ENCODE measurements around the gene FAM50B.

Gene FAM50B

GRCh38 chr6:3819161-3820110, 29.7 kb upstream of the FAM50B start:
- DNase-seq (ENCODE audit: low read depth, low spot score), result no peak
- no peak overlapping the region for H3K27ac ChIP-seq

GRCh38 chr6:3820563-3820962, 28.6 kb upstream of the FAM50B start:
- DNase-seq (ENCODE audit: low read depth, low spot score), result no peak
- no peak overlapping the region for H3K27ac ChIP-seq

- DNase-seq (ENCODE audit: low read depth, low spot score), result no peak
- H3K27ac ChIP-seq, result peak overlapping the region; percentile 47
Observed at GRCh38 chr6:3822747-3823445, 26.3 kb upstream of the FAM50B start.

DNA sequence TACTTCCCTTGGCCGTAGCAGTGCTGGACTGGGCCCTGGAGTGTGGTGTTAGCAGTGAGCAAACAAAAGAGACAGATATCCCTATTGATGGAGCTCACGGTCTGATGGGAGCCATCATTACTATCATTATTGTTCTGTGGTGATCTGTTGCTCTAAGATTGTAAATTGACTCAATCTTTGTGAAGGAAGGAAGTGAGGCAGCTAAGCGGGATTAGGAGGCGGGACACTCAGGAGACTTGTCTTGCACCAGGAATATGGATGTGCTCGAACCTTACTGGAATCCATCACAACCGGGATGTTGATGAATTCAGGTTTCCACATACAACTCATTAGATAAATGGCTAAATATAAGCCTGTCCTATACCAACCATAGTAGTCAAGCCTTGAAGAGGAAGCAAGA, 25.5 kb upstream of the FAM50B start:
- H3K27ac ChIP-seq, result peak overlapping the region; percentile 47
- no peak for DNase-seq (ENCODE audit: low read depth, low spot score)

- DNase-seq (ENCODE audit: low read depth, low spot score), result no peak
- peak overlapping the region; percentile 98 for H3K27ac ChIP-seq
Observed at GRCh38 chr6:3825331-3825831, 23.8 kb upstream of the FAM50B start.

GRCh38 chr6:3825851-3826581, 23.2 kb upstream of the FAM50B start:
- DNase-seq (ENCODE audit: low read depth, low spot score), result peak; percentile 89
- H3K27ac ChIP-seq, result peak overlapping the region; percentile 98

DNA sequence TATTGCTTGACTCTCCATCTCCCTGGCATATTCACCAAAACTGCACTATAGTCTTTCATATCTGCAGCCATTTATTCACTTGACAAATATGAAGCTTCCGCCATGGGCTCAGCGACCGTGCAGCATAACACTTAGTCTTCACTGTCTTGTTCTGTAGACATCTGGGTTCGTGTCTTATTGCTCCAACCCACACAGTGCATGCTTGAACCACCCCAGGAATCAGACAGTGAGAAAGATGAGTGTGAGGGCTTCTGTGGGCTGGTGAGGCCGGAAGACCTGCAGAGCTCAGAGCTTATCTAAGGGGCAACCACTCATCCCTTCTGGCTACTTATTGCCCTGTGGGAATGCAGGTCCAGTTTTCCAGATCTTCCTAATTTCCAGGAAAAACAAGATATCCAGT, 19.9 kb upstream of the FAM50B start:
- H3K27ac ChIP-seq, result no peak overlapping the region
- DNase-seq (ENCODE audit: low read depth, low spot score), result no peak

- no peak for DNase-seq (ENCODE audit: low read depth, low spot score)
- no peak overlapping the region for H3K27ac ChIP-seq
Observed at GRCh38 chr6:3830806-3831205, 18.4 kb upstream of the FAM50B start.

- H3K27ac ChIP-seq, result no peak overlapping the region
- no peak for DNase-seq (ENCODE audit: low read depth, low spot score)
Observed at GRCh38 chr6:3831761-3832530, 17.2 kb upstream of the FAM50B start.

DNA sequence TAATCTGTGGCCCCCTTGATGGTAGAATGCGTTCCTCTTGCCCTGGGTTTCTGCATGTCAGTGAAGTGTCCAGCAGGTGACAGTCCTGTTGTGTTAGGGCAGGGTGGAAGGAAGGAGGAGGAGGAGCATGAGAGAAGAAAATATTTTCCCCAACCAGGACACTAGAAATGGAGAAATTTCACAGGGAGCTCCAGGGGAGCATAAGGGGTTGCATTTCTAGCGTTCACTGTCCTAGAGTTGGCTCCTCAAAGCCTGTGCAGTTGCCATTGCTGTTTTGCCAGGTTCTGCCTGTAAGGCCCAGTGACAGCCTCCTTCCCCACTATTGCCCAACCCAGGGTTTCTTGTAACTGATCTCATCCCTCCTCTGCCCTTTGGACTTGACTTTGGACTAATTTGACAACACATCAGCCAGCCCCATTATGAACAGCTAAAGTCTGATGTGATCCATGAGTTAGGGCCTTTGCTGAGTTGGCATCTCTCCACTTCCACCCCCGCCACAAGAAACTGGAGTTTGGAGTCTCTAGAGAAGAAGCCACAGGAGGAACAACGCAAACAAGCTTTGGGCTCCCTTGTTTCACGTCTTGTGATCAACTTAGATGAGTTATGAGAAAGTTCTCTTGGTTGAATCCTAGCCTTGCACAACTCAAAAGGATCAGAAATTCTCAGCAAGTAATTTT, 14.0 kb upstream of the FAM50B start:
- no peak for DNase-seq (ENCODE audit: low read depth, low spot score)
- H3K27ac ChIP-seq, result no peak overlapping the region

DNA sequence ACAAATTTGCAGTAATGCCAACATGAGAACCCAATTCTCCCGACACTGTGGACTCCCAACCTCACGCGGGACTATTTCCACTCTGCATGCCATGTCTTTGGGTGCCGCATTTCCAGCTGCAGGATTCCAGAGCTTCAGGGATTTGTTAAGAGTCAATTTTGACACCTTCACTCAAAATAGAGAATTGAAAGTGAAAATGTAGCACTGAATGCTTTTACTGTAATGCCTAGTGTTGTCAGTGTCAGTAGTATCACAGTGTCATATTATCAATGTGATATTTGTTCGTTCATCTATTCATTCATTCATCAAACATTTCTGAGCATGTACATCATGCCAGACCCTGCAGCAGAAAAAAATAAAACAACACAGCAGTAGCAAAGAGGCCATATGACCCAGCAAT, 13.4 kb upstream of the FAM50B start:
- DNase-seq (ENCODE audit: low read depth, low spot score), result no peak
- no peak overlapping the region for H3K27ac ChIP-seq

- no peak for DNase-seq (ENCODE audit: low read depth, low spot score)
- no peak overlapping the region for H3K27ac ChIP-seq
Observed at GRCh38 chr6:3836566-3836965, 12.6 kb upstream of the FAM50B start.

DNA sequence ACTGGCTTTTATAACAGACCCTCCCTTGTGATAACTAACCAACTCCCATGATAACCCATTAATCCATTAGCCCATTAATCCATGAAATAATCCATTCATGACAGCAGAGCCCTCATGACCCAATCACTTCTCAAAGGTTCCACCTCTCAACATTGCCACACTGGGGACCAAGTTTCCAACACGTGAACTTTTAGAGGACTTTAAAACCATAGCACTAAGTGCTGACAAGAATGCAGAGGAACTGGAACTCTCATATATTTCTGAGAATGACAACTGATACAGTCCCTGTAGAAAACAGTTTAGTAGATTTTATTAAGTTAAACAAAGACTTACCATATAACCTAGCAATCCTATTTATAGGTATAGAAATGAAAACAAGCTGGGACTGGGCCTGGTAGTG, 11.4 kb upstream of the FAM50B start:
- DNase-seq (ENCODE audit: low read depth, low spot score), result no peak
- H3K27ac ChIP-seq, result no peak overlapping the region

- DNase-seq (ENCODE audit: low read depth, low spot score), result no peak
- no peak overlapping the region for H3K27ac ChIP-seq
Observed at GRCh38 chr6:3838992-3839867, 9.9 kb upstream of the FAM50B start.

DNA sequence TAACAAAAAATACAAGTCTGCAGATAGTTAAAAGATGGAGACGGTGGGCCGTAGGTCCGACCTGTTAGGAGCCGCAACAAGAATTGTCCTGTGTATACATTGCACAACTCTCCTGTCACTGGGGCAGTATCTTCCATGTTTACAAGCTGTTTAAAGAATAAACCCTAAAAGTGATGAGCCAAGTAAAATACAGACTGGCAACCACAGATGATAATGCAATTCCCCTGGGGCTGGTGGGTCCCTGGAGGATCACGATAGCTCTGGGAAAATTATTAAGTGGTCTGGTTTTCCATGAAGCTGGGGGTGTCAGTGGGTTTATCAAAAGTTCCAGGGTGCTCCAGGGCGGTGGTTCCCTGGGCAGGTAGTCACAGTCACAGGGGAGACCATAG, 8.1 kb upstream of the FAM50B start:
- DNase-seq (ENCODE audit: low read depth, low spot score), result no peak
- peak overlapping the region; percentile 8 for H3K27ac ChIP-seq

DNA sequence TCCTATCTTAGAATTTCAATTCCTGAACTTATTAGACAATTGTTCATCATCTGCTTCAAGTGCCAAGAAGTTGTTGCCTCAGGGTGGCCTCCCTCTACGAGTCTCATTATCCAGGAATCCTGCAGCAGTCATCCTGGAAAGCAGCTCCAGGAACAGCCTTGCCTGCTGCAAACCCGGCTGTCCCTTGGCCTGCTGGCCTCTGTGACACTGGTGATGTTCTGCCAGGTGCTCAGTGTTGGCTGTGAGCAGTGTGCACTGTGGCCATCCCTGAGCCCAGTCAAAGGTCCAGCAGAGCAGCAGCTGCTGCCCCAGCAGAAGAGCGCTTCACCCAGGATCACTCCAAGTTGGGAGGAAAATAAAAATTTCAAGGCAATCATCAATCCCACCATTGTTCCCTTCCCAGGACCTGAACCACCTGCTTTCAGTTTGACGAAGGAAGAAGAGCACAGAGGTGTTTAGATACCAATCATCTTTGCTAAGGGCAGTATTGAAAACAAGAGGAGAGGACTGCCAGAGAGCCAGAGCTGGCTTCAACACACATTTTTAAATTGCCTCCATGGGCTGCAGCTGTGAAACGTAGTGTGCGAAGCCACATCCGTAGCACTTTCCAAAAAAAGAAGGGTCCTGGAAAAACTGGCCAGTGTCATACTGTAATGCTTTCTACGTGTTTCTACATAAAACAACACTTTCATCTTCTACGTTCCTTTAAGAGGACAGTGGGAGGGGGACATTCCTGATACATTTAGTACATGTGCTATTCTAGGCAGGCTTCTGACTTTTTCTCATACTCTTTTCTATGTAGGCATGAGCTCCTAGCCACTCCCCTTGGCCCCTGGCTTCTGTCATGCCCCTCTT, 7.2 kb upstream of the FAM50B start:
- no peak for DNase-seq (ENCODE audit: low read depth, low spot score)
- H3K27ac ChIP-seq, result peak overlapping the region; percentile 8

GRCh38 chr6:3843379-3844096, 5.6 kb upstream of the FAM50B start:
- no peak overlapping the region for H3K27ac ChIP-seq
- DNase-seq (ENCODE audit: low read depth, low spot score), result no peak
